H9 (cell line): Measurements from ENCODE around the gene SLC24A3. TPM values are rescaled to one million over a fixed set of nuclear protein-coding genes. Genes with fewer than 3 reads are reported as not detected.

Source experiments
- DNase-seq: peaks from one replicate; pipeline ENCODE4 v3.0.0-alpha.2; 2017
- H2AFZ ChIP-seq: one replicate; pipeline ENCODE4 v1.6.1; 2013; ENCODE audit warnings: mild to moderate bottlenecking, low read length, control low read depth, moderate library complexity
- H2AK5ac ChIP-seq: 2 replicates; pipeline ENCODE4 v1.6.1; 2013; ENCODE audit warnings: low read length, control low read depth, mixed read lengths; ENCODE audit not compliant: insufficient read length
- H2BK120ac ChIP-seq: one replicate; pipeline ENCODE4 v1.6.1; 2013; ENCODE audit warnings: low read depth, mild to moderate bottlenecking, low read length, control low read depth, inconsistent platforms; ENCODE audit not compliant: poor library complexity, severe bottlenecking
- H2BK12ac ChIP-seq: 2 replicates; pipeline ENCODE4 v1.6.1; 2013; ENCODE audit warnings: low read length, control low read depth, mixed read lengths, low read depth; ENCODE audit not compliant: insufficient read length
- H2BK15ac ChIP-seq: 2 replicates; pipeline ENCODE4 v1.6.1; 2013; ENCODE audit warnings: low read depth, low read length, control low read depth
- H2BK20ac ChIP-seq: one replicate; pipeline ENCODE4 v1.6.1; 2013; ENCODE audit warnings: low read depth, mild to moderate bottlenecking, low read length, control low read depth, inconsistent platforms; ENCODE audit not compliant: poor library complexity, severe bottlenecking
- H2BK5ac ChIP-seq: 2 replicates; pipeline ENCODE4 v1.6.1; 2013; ENCODE audit warnings: low read length, control low read depth, mixed read lengths; ENCODE audit not compliant: insufficient read length
- H3K14ac ChIP-seq: 2 replicates; pipeline ENCODE4 v1.6.1; 2013; ENCODE audit warnings: low read length, control low read depth; ENCODE audit not compliant: insufficient read depth
- H3K18ac ChIP-seq: 2 replicates; pipeline ENCODE4 v1.6.1; 2013; ENCODE audit warnings: low read depth, mild to moderate bottlenecking, mixed read lengths, low read length, control low read depth; ENCODE audit not compliant: insufficient read length
- H3K23ac ChIP-seq: 2 replicates; pipeline ENCODE4 v1.6.1; 2013; ENCODE audit warnings: low read length, control low read depth, mixed read lengths, low read depth; ENCODE audit not compliant: insufficient read length
- H3K23me2 ChIP-seq: 2 replicates; pipeline ENCODE4 v1.6.1; 2013; ENCODE audit warnings: low read depth, mild to moderate bottlenecking, mixed read lengths, low read length, control low read depth; ENCODE audit not compliant: insufficient read length, poor library complexity, severe bottlenecking
- H3K27ac ChIP-seq: 2 replicates; pipeline ENCODE4 v1.5.1; 2013; ENCODE audit warnings: low read length, control low read depth, mixed read lengths, low read depth; ENCODE audit not compliant: insufficient read length
- H3K27me3 ChIP-seq: 2 replicates; pipeline ENCODE4 v1.6.1; 2013; ENCODE audit warnings: low read length, control low read depth, inconsistent platforms; ENCODE audit not compliant: insufficient read depth
- H3K4ac ChIP-seq: 2 replicates; pipeline ENCODE4 v1.6.1; 2013; ENCODE audit warnings: low read depth, mild to moderate bottlenecking, control low read depth, inconsistent platforms, low read length, moderate library complexity
- H3K4me1 ChIP-seq: 2 replicates; pipeline ENCODE4 v1.6.1; 2013; ENCODE audit warnings: low read length, control low read depth, inconsistent platforms; ENCODE audit not compliant: insufficient read depth
- H3K4me2 ChIP-seq: 2 replicates; pipeline ENCODE4 v1.6.1; 2013; ENCODE audit warnings: low read length, control low read depth, mixed read lengths; ENCODE audit not compliant: insufficient read length, insufficient read depth
- H3K56ac ChIP-seq: 2 replicates; pipeline ENCODE4 v1.6.1; 2013; ENCODE audit warnings: low read depth, mild to moderate bottlenecking, mixed read lengths, low read length, control low read depth; ENCODE audit not compliant: insufficient read length
- H3K79me1 ChIP-seq: 2 replicates; pipeline ENCODE4 v1.6.1; 2013; ENCODE audit warnings: low read depth, mild to moderate bottlenecking, moderate library complexity, low read length, control low read depth, inconsistent platforms; ENCODE audit not compliant: insufficient read depth, poor library complexity, severe bottlenecking
- H3K79me2 ChIP-seq: 2 replicates; pipeline ENCODE4 v1.6.1; 2013; ENCODE audit warnings: low read length, control low read depth, inconsistent platforms; ENCODE audit not compliant: insufficient read depth
- H3K9ac ChIP-seq: 2 replicates; pipeline ENCODE4 v1.6.1; 2013; ENCODE audit warnings: low read length, control low read depth, mixed read lengths; ENCODE audit not compliant: insufficient read length; ENCODE audit errors: extremely low read depth
- H3K9me3 ChIP-seq: one replicate; pipeline ENCODE4 v1.6.1; 2013; ENCODE audit warnings: low read depth, low read length, inconsistent platforms; ENCODE audit not compliant: control insufficient read depth
- H3T11ph ChIP-seq: one replicate; pipeline ENCODE4 v1.6.1; 2013; ENCODE audit warnings: mild to moderate bottlenecking, low read length, control low read depth, inconsistent platforms
- H4K20me1 ChIP-seq: one replicate; pipeline ENCODE4 v1.6.1; 2013; ENCODE audit not compliant: control insufficient read depth, insufficient read length, insufficient read depth
- H4K5ac ChIP-seq: 2 replicates; pipeline ENCODE4 v1.6.1; 2013; ENCODE audit warnings: low read depth, mild to moderate bottlenecking, mixed read lengths, low read length, control low read depth; ENCODE audit not compliant: insufficient read length
- H4K8ac ChIP-seq: replicated peaks from 2 replicates; pipeline ENCODE4 v1.6.1; 2013; ENCODE audit warnings: low read length, control low read depth, mixed read lengths, low read depth; ENCODE audit not compliant: insufficient read length
- H4K91ac ChIP-seq: 2 replicates; pipeline ENCODE4 v1.6.1; 2013; ENCODE audit warnings: low read depth, mild to moderate bottlenecking, moderate library complexity, mixed read lengths, low read length, control low read depth; ENCODE audit not compliant: insufficient read length
- H3K27ac Mint-ChIP-seq, 3 experiments: 2 replicates in 2 of 3; 3 replicates in 1 of 3; pipeline ENCODE4 v1.8.0; 2020 to 2021; ENCODE audit warnings: mixed read lengths in 3 of 3, mild to moderate bottlenecking in 1 of 3, moderate library complexity in 1 of 3
- H3K27me3 Mint-ChIP-seq: 2 replicates; pipeline ENCODE4 v1.8.0; 2021; ENCODE audit warnings: low read depth, mild to moderate bottlenecking, moderate library complexity, mixed read lengths
- H3K36me3 Mint-ChIP-seq, 3 experiments: 2 replicates in 2 of 3; 3 replicates in 1 of 3; pipeline ENCODE4 v1.8.0; 2020 to 2021; ENCODE audit warnings: low read depth in 3 of 3, mixed read lengths in 3 of 3; ENCODE audit not compliant: insufficient read depth in 1 of 3
- H3K4me1 Mint-ChIP-seq, 2 experiments: 2 replicates each; pipeline ENCODE4 v1.8.0; 2020; ENCODE audit warnings: mixed read lengths in 2 of 2
- H3K4me3 Mint-ChIP-seq, 2 experiments: 2 replicates in 1 of 2; 3 replicates in 1 of 2; pipeline ENCODE4 v1.8.0; 2020 to 2021; ENCODE audit warnings: mild to moderate bottlenecking in 2 of 2, mixed read lengths in 2 of 2, moderate library complexity in 1 of 2
- H3K9me3 Mint-ChIP-seq, 2 experiments: 2 replicates in 1 of 2; 3 replicates in 1 of 2; pipeline ENCODE4 v1.8.0; 2020; ENCODE audit warnings: mild to moderate bottlenecking in 2 of 2, mixed read lengths in 2 of 2, moderate library complexity in 1 of 2
- CTCF ChIP-seq: fragments of 200-600 bp; sonication (generic); conservative IDR thresholded peaks from 3 replicates; pipeline ENCODE4 v1.8.0; 2021; ENCODE audit warnings: antibody characterized with exemption, mild to moderate bottlenecking
- WGBS: extraction: QIAGEN DNeasy Blood & Tissue Kit; methylation state at CpG from one replicate; pipeline ENCODE4 v1.1.7; 2013; ENCODE audit warnings: missing lambda C conversion rate, low lambda C conversion rate, mixed read lengths; ENCODE audit not compliant: insufficient read length; ENCODE audit errors: extremely low coverage; 5-methylcytosine and 5-hydroxymethylcytosine counted together
- total RNA-seq: library from RNA; stranded (reverse); gene quantifications from 2 replicates; pipeline ENCODE4 v1.2.1, GENCODE V29; 2021

The SLC24A3 gene
- total RNA-seq, 1 experiment from 2014 or later, result 0.83 TPM

- Histone ChIP-seq H4K5ac (no peak overlapping the region), H3T11ph (no peak overlapping the region), H3K14ac (no peak overlapping the region), H3K79me2 (no peaks in the 10 kb centered on the region), H3K79me1 (no peaks in the 10 kb centered on the region), H4K8ac (no peak overlapping the region), H2BK120ac (no peak overlapping the region), H3K23me2 (no peaks in the 10 kb centered on the region), H3K4ac (no peak overlapping the region), H2BK5ac (no peak overlapping the region), H2BK12ac (no peak overlapping the region), H4K20me1 (no peaks in the 10 kb centered on the region), H3K9ac (no peak overlapping the region), H3K4me2 (no peak overlapping the region), H3K4me1 (no peaks in the 10 kb centered on the region), H3K27ac (no peak overlapping the region), H3K18ac (no peak overlapping the region), H3K9me3 (no peaks in the 10 kb centered on the region), H2AK5ac (no peak overlapping the region), H2AFZ (no peak overlapping the region), H2BK15ac (no peak overlapping the region), H3K56ac (no peak overlapping the region), H2BK20ac (no peak overlapping the region), H3K27me3 (no peaks in the 10 kb centered on the region), H4K91ac (no peak overlapping the region), H3K23ac (no peak overlapping the region)
- no peak overlapping the region for H3K4me3 Mint-ChIP-seq
- H3K27me3 Mint-ChIP-seq, result no peaks in the 10 kb centered on the region; the same call in none of the 2 replicates
- WGBS, result no CpG with 5 or more reads among the region's 6 CpGs
- H3K36me3 Mint-ChIP-seq, result no peaks in the 10 kb centered on the region
- no peaks in the 10 kb centered on the region for H3K9me3 Mint-ChIP-seq
- no peaks in the 10 kb centered on the region for H3K4me1 Mint-ChIP-seq
- DNase-seq, result no peak
- no peak for TF ChIP-seq CTCF
- H3K27ac Mint-ChIP-seq, result peak overlapping the region in 1 of 3 experiments; percentile 48; a peak in 2 of 7 replicates
These were observed 247.9 kb downstream of the SLC24A3 start for GRCh38 chr20:19460386-19460785.
